Liver (tissue), 9 donors: ENCODE results near the gene TCF12. TPM values are rescaled to one million over a fixed set of nuclear protein-coding genes. Genes with fewer than 3 reads are reported as not detected.

Experiments
- DNase-seq: peaks from one replicate; pipeline ENCODE4 v3.0.0-alpha.2; 2017; ENCODE audit warnings: low spot score
- H3K27ac ChIP-seq, 2 donors: one replicate each; pipeline ENCODE4 v1.7.0; 2013; ENCODE audit warnings: inconsistent platforms in 2 of 2, low read length in 2 of 2, control low read depth in 1 of 2, low read depth in 1 of 2, mild to moderate bottlenecking in 1 of 2
- H3K27me3 ChIP-seq, 4 donors: one replicate each; pipeline versions ENCODE4 v1.6.1 to v1.7.0; 2013; ENCODE audit warnings: low read length in 3 of 4, inconsistent platforms in 1 of 4, mild to moderate bottlenecking in 1 of 4, moderate library complexity in 1 of 4; ENCODE audit not compliant: control insufficient read depth in 4 of 4, insufficient read depth in 4 of 4
- H3K36me3 ChIP-seq, 4 donors: one replicate each; pipeline versions ENCODE4 v1.6.1 to v1.7.0; 2013; ENCODE audit warnings: low read length in 3 of 4, mild to moderate bottlenecking in 3 of 4, low read depth in 1 of 4, moderate library complexity in 1 of 4; ENCODE audit not compliant: control insufficient read depth in 4 of 4, insufficient read depth in 3 of 4
- H3K4me1 ChIP-seq, 4 donors: one replicate each; pipeline versions ENCODE4 v1.6.1 to v1.7.0; 2013; ENCODE audit warnings: low read length in 3 of 4, mild to moderate bottlenecking in 3 of 4, moderate library complexity in 1 of 4; ENCODE audit not compliant: control insufficient read depth in 4 of 4, insufficient read depth in 4 of 4
- H3K4me3 ChIP-seq, 3 donors: one replicate each; pipeline versions ENCODE4 v1.6.1 to v1.7.0; 2013; ENCODE audit warnings: low read length in 3 of 3, control low read depth in 1 of 3, low read depth in 1 of 3, mild to moderate bottlenecking in 1 of 3
- H3K9ac ChIP-seq, 2 donors: one replicate each; pipeline ENCODE4 v1.7.0; 2013; ENCODE audit warnings: low read length in 2 of 2, mild to moderate bottlenecking in 2 of 2, moderate library complexity in 2 of 2, control low read depth in 1 of 2, low read depth in 1 of 2
- H3K9me3 ChIP-seq, 4 donors: one replicate each; pipeline versions ENCODE4 v1.6.1 to v1.7.0; 2013; ENCODE audit warnings: low read length in 3 of 4; ENCODE audit not compliant: control insufficient read depth in 4 of 4
- FOXA2 ChIP-seq: IDR thresholded peaks from 2 replicates; pipeline ENCODE4 v1.6.1; 2016; ENCODE audit warnings: antibody characterized with exemption
- GABPA ChIP-seq, 2 donors: IDR thresholded peaks in 1 of 2; conservative IDR thresholded peaks in 1 of 2; 2 replicates each; pipeline ENCODE4 v1.6.1; 2016; ENCODE audit warnings: antibody characterized with exemption in 2 of 2, mild to moderate bottlenecking in 1 of 2, moderate library complexity in 1 of 2
- HNF4A ChIP-seq, 2 donors: conservative IDR thresholded peaks; 2 replicates each; pipeline ENCODE4 v1.6.1; 2016; ENCODE audit warnings: antibody characterized with exemption in 2 of 2, mild to moderate bottlenecking in 2 of 2
- JUND ChIP-seq, 2 donors: IDR thresholded peaks; 2 replicates each; pipeline ENCODE4 v1.6.1; 2016; ENCODE audit warnings: antibody characterized with exemption in 2 of 2
- NR2F2 ChIP-seq: IDR thresholded peaks from 2 replicates; pipeline ENCODE4 v1.6.1; 2016; ENCODE audit warnings: antibody characterized with exemption
- RAD21 ChIP-seq, 2 donors: IDR thresholded peaks; 2 replicates each; pipeline ENCODE4 v1.6.1; 2016; ENCODE audit warnings: antibody characterized with exemption in 2 of 2, mild to moderate bottlenecking in 2 of 2
- RXRA ChIP-seq, 2 donors: IDR thresholded peaks; 2 replicates each; pipeline ENCODE4 v1.6.1; 2017 to 2018; ENCODE audit warnings: antibody characterized with exemption in 2 of 2, mild to moderate bottlenecking in 1 of 2
- SP1 ChIP-seq: IDR thresholded peaks from 2 replicates; pipeline ENCODE4 v1.6.1; 2018; ENCODE audit warnings: antibody characterized with exemption, mild to moderate bottlenecking
- TAF1 ChIP-seq: conservative IDR thresholded peaks from 2 replicates; pipeline ENCODE4 v1.6.1; 2016; ENCODE audit warnings: antibody characterized with exemption, mild to moderate bottlenecking
- YY1 ChIP-seq: IDR thresholded peaks from 2 replicates; pipeline ENCODE4 v1.6.1; 2016; ENCODE audit warnings: antibody characterized with exemption, mild to moderate bottlenecking
- WGBS: extraction: QIAGEN DNeasy Blood & Tissue Kit; methylation state at CpG from one replicate; pipeline ENCODE4 v1.1.7; 2013; 5-methylcytosine and 5-hydroxymethylcytosine counted together
- polyA plus RNA-seq, 2 donors: library from polyadenylated mRNA; stranded (reverse) in 1 of 2; unstranded in 1 of 2; fragments of 200-250 nt in 1 of 2; fragments of >200 nt in 1 of 2; fragmentation: Nextera tagmentation in 1 of 2; extraction: Ambion mirVana in 1 of 2; gene quantifications; one replicate each; pipeline versions ENCODE4 v1.2.1 to v1.2.3, GENCODE V29; 2013 to 2015
- total RNA-seq, 2 donors: library from RNA; depleted of rRNA; stranded (reverse); fragments of >200 nt; gene quantifications; one replicate each; pipeline ENCODE4 v1.2.3, GENCODE V29; 2014
- TF ChIP-seq, protein P1 (sequence below): IDR thresholded peaks from 2 replicates; pipeline ENCODE4 v1.6.1; 2016; ENCODE audit warnings: antibody characterized with exemption
- TF ChIP-seq, protein P2 (sequence below): IDR thresholded peaks from 2 replicates; pipeline ENCODE4 v1.6.1; 2016; ENCODE audit warnings: antibody characterized with exemption
- TF ChIP-seq, protein P3 (sequence below): fragments of 150-350 bp; IDR thresholded peaks from 2 replicates; pipeline ENCODE4 v1.5.1; 2017; ENCODE audit warnings: improper control_type of control experiment, low read depth, low read length; ENCODE audit not compliant: missing input control
- TF ChIP-seq, protein P4 (sequence below): IDR thresholded peaks from 2 replicates; pipeline ENCODE4 v1.6.1; 2016; ENCODE audit warnings: antibody characterized with exemption, mild to moderate bottlenecking
- donor health status: healthy.
- donor health status: healthy.
- donor health status: healthy.
- donor health status: healthy.
- donor health status: healthy.

Gene TCF12
- total and polyA plus RNA-seq, 4 donors, result 8.7 to 38.3 (median 22.3) TPM

DNA sequence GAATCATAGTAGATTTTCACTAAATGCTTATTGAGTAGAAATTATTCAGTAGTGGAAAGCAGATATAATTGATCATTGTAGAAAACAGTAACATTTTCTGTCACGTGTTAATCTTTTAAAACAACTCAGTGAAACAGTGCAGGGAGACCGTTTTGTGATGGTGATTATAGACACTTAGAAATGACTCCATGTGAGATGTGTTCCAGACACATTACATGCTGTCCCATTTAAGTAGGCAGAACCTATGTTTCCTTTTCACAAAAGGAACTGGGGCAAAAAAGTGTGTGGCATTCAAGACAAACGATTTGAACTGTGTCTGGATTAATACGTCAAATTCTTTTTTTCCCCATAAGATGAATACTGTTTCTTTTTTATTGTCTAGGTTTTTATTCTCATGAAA, 126.5 kb downstream of the TCF12 start:
- WGBS, result 89% methylated on average over 4 of the region's 4 CpGs
- TF ChIP-seq NR2F2 (no peak), SP1 (no peak), JUND (IDR thresholded peaks at IDR 0.05) (no peak), RAD21 (IDR thresholded peaks at IDR 0.05) (no peak), FOXA2 (no peak), TAF1 (no peak), RXRA (IDR thresholded peaks at IDR 0.05) (no peak)
- TF ChIP-seq, protein P1, sequence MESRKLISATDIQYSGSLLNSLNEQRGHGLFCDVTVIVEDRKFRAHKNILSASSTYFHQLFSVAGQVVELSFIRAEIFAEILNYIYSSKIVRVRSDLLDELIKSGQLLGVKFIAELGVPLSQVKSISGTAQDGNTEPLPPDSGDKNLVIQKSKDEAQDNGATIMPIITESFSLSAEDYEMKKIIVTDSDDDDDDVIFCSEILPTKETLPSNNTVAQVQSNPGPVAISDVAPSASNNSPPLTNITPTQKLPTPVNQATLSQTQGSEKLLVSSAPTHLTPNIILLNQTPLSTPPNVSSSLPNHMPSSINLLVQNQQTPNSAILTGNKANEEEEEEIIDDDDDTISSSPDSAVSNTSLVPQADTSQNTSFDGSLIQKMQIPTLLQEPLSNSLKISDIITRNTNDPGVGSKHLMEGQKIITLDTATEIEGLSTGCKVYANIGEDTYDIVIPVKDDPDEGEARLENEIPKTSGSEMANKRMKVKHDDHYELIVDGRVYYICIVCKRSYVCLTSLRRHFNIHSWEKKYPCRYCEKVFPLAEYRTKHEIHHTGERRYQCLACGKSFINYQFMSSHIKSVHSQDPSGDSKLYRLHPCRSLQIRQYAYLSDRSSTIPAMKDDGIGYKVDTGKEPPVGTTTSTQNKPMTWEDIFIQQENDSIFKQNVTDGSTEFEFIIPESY, result no peak
- TF ChIP-seq, protein P2, sequence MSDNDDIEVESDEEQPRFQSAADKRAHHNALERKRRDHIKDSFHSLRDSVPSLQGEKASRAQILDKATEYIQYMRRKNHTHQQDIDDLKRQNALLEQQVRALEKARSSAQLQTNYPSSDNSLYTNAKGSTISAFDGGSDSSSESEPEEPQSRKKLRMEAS, result no peak
- TF ChIP-seq, protein P3, sequence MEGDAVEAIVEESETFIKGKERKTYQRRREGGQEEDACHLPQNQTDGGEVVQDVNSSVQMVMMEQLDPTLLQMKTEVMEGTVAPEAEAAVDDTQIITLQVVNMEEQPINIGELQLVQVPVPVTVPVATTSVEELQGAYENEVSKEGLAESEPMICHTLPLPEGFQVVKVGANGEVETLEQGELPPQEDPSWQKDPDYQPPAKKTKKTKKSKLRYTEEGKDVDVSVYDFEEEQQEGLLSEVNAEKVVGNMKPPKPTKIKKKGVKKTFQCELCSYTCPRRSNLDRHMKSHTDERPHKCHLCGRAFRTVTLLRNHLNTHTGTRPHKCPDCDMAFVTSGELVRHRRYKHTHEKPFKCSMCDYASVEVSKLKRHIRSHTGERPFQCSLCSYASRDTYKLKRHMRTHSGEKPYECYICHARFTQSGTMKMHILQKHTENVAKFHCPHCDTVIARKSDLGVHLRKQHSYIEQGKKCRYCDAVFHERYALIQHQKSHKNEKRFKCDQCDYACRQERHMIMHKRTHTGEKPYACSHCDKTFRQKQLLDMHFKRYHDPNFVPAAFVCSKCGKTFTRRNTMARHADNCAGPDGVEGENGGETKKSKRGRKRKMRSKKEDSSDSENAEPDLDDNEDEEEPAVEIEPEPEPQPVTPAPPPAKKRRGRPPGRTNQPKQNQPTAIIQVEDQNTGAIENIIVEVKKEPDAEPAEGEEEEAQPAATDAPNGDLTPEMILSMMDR, result no peak
- Histone ChIP-seq H3K27ac (no peak overlapping the region), H3K4me3 (no peak overlapping the region), H3K9me3 (no peaks in the 10 kb centered on the region), H3K4me1 (peaks cover 0 to 3% (median under 1%) of the 10 kb centered on the region in 4 donors), H3K9ac (no peak overlapping the region), H3K27me3 (no peaks in the 10 kb centered on the region), H3K36me3 (no peaks in the 10 kb centered on the region)
- DNase-seq, result no peak

DNA sequence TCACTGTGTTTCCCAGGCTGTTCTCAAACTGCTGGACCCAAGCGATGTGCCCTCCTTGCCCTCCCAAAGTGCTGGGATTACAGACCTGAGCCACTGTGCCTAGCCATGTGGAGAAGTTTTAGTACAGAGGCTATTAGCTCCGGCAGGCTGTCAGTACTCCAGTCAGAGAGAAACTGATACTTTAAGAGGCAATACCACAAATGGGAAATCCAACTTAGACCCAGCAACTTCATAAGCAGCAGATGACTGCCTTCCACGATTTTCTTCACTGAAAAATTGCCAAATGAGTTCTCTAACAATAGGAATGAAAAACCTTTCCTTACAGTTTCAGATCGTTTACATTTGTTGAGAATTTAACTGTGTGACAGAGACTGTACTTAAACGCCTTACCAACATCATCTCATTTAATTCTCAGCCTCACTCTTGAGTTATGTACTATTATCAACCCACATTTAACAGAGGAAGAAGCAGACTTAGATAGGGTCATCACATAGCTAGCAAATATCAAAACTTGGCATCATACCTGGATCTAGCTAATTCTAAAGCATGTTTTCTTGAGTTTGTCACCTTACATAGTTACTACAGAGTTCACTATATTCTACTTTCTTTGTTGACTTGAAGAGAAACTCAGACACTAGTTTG, 127.4 kb downstream of the TCF12 start:
- Histone ChIP-seq H3K9me3 (no peaks in the 10 kb centered on the region), H3K27me3 (no peaks in the 10 kb centered on the region), H3K36me3 (no peaks in the 10 kb centered on the region), H3K4me1 (peaks cover 0 to 1% (median 0%) of the 10 kb centered on the region in 4 donors), H3K27ac (no peak overlapping the region), H3K4me3 (no peak overlapping the region), H3K9ac (no peak overlapping the region)
- WGBS, result 89% methylated on average over 5 of the region's 5 CpGs
- TF ChIP-seq, protein P3, result no peak
- TF ChIP-seq, protein P2, result no peak
- TF ChIP-seq RAD21 (IDR thresholded peaks at IDR 0.05), result no peak
- TF ChIP-seq GABPA (IDR thresholded peaks at IDR 0.05 in 1 of 2, conservative IDR thresholded peaks at IDR 0.05 in 1 of 2), result no peak
- no peak for TF ChIP-seq RXRA (IDR thresholded peaks at IDR 0.05)
- no peak for TF ChIP-seq JUND (IDR thresholded peaks at IDR 0.05)
- no peak for TF ChIP-seq HNF4A (conservative IDR thresholded peaks at IDR 0.05)
- no peak for TF ChIP-seq SP1
- no peak for TF ChIP-seq TAF1
- TF ChIP-seq YY1, result no peak
- TF ChIP-seq, protein P4, sequence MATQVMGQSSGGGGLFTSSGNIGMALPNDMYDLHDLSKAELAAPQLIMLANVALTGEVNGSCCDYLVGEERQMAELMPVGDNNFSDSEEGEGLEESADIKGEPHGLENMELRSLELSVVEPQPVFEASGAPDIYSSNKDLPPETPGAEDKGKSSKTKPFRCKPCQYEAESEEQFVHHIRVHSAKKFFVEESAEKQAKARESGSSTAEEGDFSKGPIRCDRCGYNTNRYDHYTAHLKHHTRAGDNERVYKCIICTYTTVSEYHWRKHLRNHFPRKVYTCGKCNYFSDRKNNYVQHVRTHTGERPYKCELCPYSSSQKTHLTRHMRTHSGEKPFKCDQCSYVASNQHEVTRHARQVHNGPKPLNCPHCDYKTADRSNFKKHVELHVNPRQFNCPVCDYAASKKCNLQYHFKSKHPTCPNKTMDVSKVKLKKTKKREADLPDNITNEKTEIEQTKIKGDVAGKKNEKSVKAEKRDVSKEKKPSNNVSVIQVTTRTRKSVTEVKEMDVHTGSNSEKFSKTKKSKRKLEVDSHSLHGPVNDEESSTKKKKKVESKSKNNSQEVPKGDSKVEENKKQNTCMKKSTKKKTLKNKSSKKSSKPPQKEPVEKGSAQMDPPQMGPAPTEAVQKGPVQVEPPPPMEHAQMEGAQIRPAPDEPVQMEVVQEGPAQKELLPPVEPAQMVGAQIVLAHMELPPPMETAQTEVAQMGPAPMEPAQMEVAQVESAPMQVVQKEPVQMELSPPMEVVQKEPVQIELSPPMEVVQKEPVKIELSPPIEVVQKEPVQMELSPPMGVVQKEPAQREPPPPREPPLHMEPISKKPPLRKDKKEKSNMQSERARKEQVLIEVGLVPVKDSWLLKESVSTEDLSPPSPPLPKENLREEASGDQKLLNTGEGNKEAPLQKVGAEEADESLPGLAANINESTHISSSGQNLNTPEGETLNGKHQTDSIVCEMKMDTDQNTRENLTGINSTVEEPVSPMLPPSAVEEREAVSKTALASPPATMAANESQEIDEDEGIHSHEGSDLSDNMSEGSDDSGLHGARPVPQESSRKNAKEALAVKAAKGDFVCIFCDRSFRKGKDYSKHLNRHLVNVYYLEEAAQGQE, result no peak
- no peak for DNase-seq
